Liver (tissue), 9 donors: Measurements from ENCODE around the gene SGCD. TPM values are rescaled to one million over a fixed set of nuclear protein-coding genes. Genes with fewer than 3 reads are reported as not detected.

ENCODE experiments used
- DNase-seq: peaks from one replicate; pipeline ENCODE4 v3.0.0-alpha.2; 2017; ENCODE audit warnings: low spot score
- H3K27ac ChIP-seq, 2 donors: one replicate each; pipeline ENCODE4 v1.7.0; 2013; ENCODE audit warnings: inconsistent platforms in 2 of 2, low read length in 2 of 2, control low read depth in 1 of 2, low read depth in 1 of 2, mild to moderate bottlenecking in 1 of 2
- H3K27me3 ChIP-seq, 4 donors: one replicate each; pipeline versions ENCODE4 v1.6.1 to v1.7.0; 2013; ENCODE audit warnings: low read length in 3 of 4, inconsistent platforms in 1 of 4, mild to moderate bottlenecking in 1 of 4, moderate library complexity in 1 of 4; ENCODE audit not compliant: control insufficient read depth in 4 of 4, insufficient read depth in 4 of 4
- H3K36me3 ChIP-seq, 4 donors: one replicate each; pipeline versions ENCODE4 v1.6.1 to v1.7.0; 2013; ENCODE audit warnings: low read length in 3 of 4, mild to moderate bottlenecking in 3 of 4, low read depth in 1 of 4, moderate library complexity in 1 of 4; ENCODE audit not compliant: control insufficient read depth in 4 of 4, insufficient read depth in 3 of 4
- H3K4me1 ChIP-seq, 4 donors: one replicate each; pipeline versions ENCODE4 v1.6.1 to v1.7.0; 2013; ENCODE audit warnings: low read length in 3 of 4, mild to moderate bottlenecking in 3 of 4, moderate library complexity in 1 of 4; ENCODE audit not compliant: control insufficient read depth in 4 of 4, insufficient read depth in 4 of 4
- H3K4me3 ChIP-seq, 3 donors: one replicate each; pipeline versions ENCODE4 v1.6.1 to v1.7.0; 2013; ENCODE audit warnings: low read length in 3 of 3, control low read depth in 1 of 3, low read depth in 1 of 3, mild to moderate bottlenecking in 1 of 3
- H3K9ac ChIP-seq, 2 donors: one replicate each; pipeline ENCODE4 v1.7.0; 2013; ENCODE audit warnings: low read length in 2 of 2, mild to moderate bottlenecking in 2 of 2, moderate library complexity in 2 of 2, control low read depth in 1 of 2, low read depth in 1 of 2
- H3K9me3 ChIP-seq, 4 donors: one replicate each; pipeline versions ENCODE4 v1.6.1 to v1.7.0; 2013; ENCODE audit warnings: low read length in 3 of 4; ENCODE audit not compliant: control insufficient read depth in 4 of 4
- ATF3 ChIP-seq: IDR thresholded peaks from 2 replicates; pipeline ENCODE4 v1.6.1; 2016; ENCODE audit warnings: antibody characterized with exemption
- CTCF ChIP-seq: fragments of 150-350 bp; IDR thresholded peaks from 2 replicates; pipeline ENCODE4 v1.5.1; 2017; ENCODE audit warnings: improper control_type of control experiment, low read depth, low read length; ENCODE audit not compliant: missing input control
- EGR1 ChIP-seq, 2 donors: IDR thresholded peaks; 2 replicates each; pipeline ENCODE4 v1.6.1; 2016 to 2018; ENCODE audit warnings: antibody characterized with exemption in 2 of 2, low read depth in 2 of 2
- FOXA1 ChIP-seq: IDR thresholded peaks from 2 replicates; pipeline ENCODE4 v1.6.1; 2016; ENCODE audit warnings: antibody characterized with exemption
- FOXA2 ChIP-seq: IDR thresholded peaks from 2 replicates; pipeline ENCODE4 v1.6.1; 2016; ENCODE audit warnings: antibody characterized with exemption
- GABPA ChIP-seq, 2 donors: IDR thresholded peaks in 1 of 2; conservative IDR thresholded peaks in 1 of 2; 2 replicates each; pipeline ENCODE4 v1.6.1; 2016; ENCODE audit warnings: antibody characterized with exemption in 2 of 2, mild to moderate bottlenecking in 1 of 2, moderate library complexity in 1 of 2
- HNF4A ChIP-seq, 2 donors: conservative IDR thresholded peaks; 2 replicates each; pipeline ENCODE4 v1.6.1; 2016; ENCODE audit warnings: antibody characterized with exemption in 2 of 2, mild to moderate bottlenecking in 2 of 2
- HNF4G ChIP-seq: IDR thresholded peaks from 2 replicates; pipeline ENCODE4 v1.6.1; 2016; ENCODE audit warnings: antibody characterized with exemption
- JUND ChIP-seq, 2 donors: IDR thresholded peaks; 2 replicates each; pipeline ENCODE4 v1.6.1; 2016; ENCODE audit warnings: antibody characterized with exemption in 2 of 2
- NR2F2 ChIP-seq: IDR thresholded peaks from 2 replicates; pipeline ENCODE4 v1.6.1; 2016; ENCODE audit warnings: antibody characterized with exemption
- RAD21 ChIP-seq, 2 donors: IDR thresholded peaks; 2 replicates each; pipeline ENCODE4 v1.6.1; 2016; ENCODE audit warnings: antibody characterized with exemption in 2 of 2, mild to moderate bottlenecking in 2 of 2
- REST ChIP-seq: IDR thresholded peaks from 2 replicates; pipeline ENCODE4 v1.6.1; 2016; ENCODE audit warnings: antibody characterized with exemption, mild to moderate bottlenecking
- SP1 ChIP-seq: IDR thresholded peaks from 2 replicates; pipeline ENCODE4 v1.6.1; 2018; ENCODE audit warnings: antibody characterized with exemption, mild to moderate bottlenecking
- TAF1 ChIP-seq: conservative IDR thresholded peaks from 2 replicates; pipeline ENCODE4 v1.6.1; 2016; ENCODE audit warnings: antibody characterized with exemption, mild to moderate bottlenecking
- YY1 ChIP-seq: IDR thresholded peaks from 2 replicates; pipeline ENCODE4 v1.6.1; 2016; ENCODE audit warnings: antibody characterized with exemption, mild to moderate bottlenecking
- ZBTB33 ChIP-seq: IDR thresholded peaks from 2 replicates; pipeline ENCODE4 v1.6.1; 2016; ENCODE audit warnings: antibody characterized with exemption
- WGBS: extraction: QIAGEN DNeasy Blood & Tissue Kit; methylation state at CpG from one replicate; pipeline ENCODE4 v1.1.7; 2013; 5-methylcytosine and 5-hydroxymethylcytosine counted together
- polyA plus RNA-seq, 2 donors: library from polyadenylated mRNA; stranded (reverse) in 1 of 2; unstranded in 1 of 2; fragments of 200-250 nt in 1 of 2; fragments of >200 nt in 1 of 2; fragmentation: Nextera tagmentation in 1 of 2; extraction: Ambion mirVana in 1 of 2; gene quantifications; one replicate each; pipeline versions ENCODE4 v1.2.1 to v1.2.3, GENCODE V29; 2013 to 2015
- total RNA-seq, 2 donors: library from RNA; depleted of rRNA; stranded (reverse); fragments of >200 nt; gene quantifications; one replicate each; pipeline ENCODE4 v1.2.3, GENCODE V29; 2014
- donor health status: healthy.
- donor health status: healthy.
- donor health status: healthy.
- donor health status: healthy.
- donor health status: healthy.

The SGCD gene
- total and polyA plus RNA-seq, 4 donors: 0.35 to 1.7 (median 1.0) TPM

- H3K27ac ChIP-seq: no peak overlapping the region
- TF ChIP-seq NR2F2 (no peak), CTCF (no peak), YY1 (no peak), FOXA2 (no peak), FOXA1 (no peak), HNF4G (no peak), JUND (IDR thresholded peaks at IDR 0.05) (no peak)
- 95% methylated on average over 3 of the region's 3 CpGs for WGBS
- no peak overlapping the region for H3K9ac ChIP-seq
- H3K4me1 ChIP-seq: no peaks in the 10 kb centered on the region
- no peaks in the 10 kb centered on the region for H3K9me3 ChIP-seq
- no peak for DNase-seq
- no peaks in the 10 kb centered on the region for H3K27me3 ChIP-seq
- H3K36me3 ChIP-seq: no peaks in the 10 kb centered on the region
- no peak overlapping the region for H3K4me3 ChIP-seq
These were observed 2.2 kb downstream of the SGCD start for GRCh38 chr5:156329171-156329611.

- no peak overlapping the region for H3K9ac ChIP-seq
- no peaks in the 10 kb centered on the region for H3K36me3 ChIP-seq
- H3K27me3 ChIP-seq: no peaks in the 10 kb centered on the region
- no peak overlapping the region for H3K4me3 ChIP-seq
- no peak overlapping the region for H3K27ac ChIP-seq
- 87% methylated on average over 7 of the region's 7 CpGs for WGBS
- H3K9me3 ChIP-seq: no peaks in the 10 kb centered on the region
- no peaks in the 10 kb centered on the region for H3K4me1 ChIP-seq
- no peak for TF ChIP-seq ATF3
- TF ChIP-seq FOXA1: no peak
- no peak for TF ChIP-seq REST
- no peak for TF ChIP-seq GABPA (IDR thresholded peaks at IDR 0.05 in 1 of 2, conservative IDR thresholded peaks at IDR 0.05 in 1 of 2)
- TF ChIP-seq SP1: no peak
- no peak for TF ChIP-seq HNF4A (conservative IDR thresholded peaks at IDR 0.05)
- no peak for TF ChIP-seq JUND (IDR thresholded peaks at IDR 0.05)
- DNase-seq: no peak
These were observed 3.3 kb downstream of the SGCD start for GRCh38 chr5:156330141-156330870.

GRCh38 chr5:156331181-156331580 lies 4.2 kb downstream of the SGCD start:
- Histone ChIP-seq H3K9ac (no peak overlapping the region), H3K36me3 (no peaks in the 10 kb centered on the region), H3K4me3 (no peak overlapping the region), H3K27me3 (no peaks in the 10 kb centered on the region), H3K9me3 (no peaks in the 10 kb centered on the region), H3K4me1 (no peaks in the 10 kb centered on the region), H3K27ac (no peak overlapping the region)
- no peak for DNase-seq
- WGBS: 78% methylated on average over 1 of the region's 1 CpG
- TF ChIP-seq TAF1 (no peak), JUND (IDR thresholded peaks at IDR 0.05) (no peak), FOXA1 (no peak), EGR1 (IDR thresholded peaks at IDR 0.05; ENCODE audit: low read depth in 2 of 2) (no peak), GABPA (IDR thresholded peaks at IDR 0.05 in 1 of 2, conservative IDR thresholded peaks at IDR 0.05 in 1 of 2) (no peak), HNF4A (conservative IDR thresholded peaks at IDR 0.05) (no peak), RAD21 (IDR thresholded peaks at IDR 0.05) (no peak), YY1 (no peak), REST (no peak), ZBTB33 (no peak)
